Measurements from ENCODE around the gene MS4A8.
"Not testable (repeated sequence)": the region's sequence is repeated elsewhere in the genome, so short reads cannot be mapped to it uniquely, and the experiment has no call there.

- not testable (repeated sequence) for TF ChIP-seq CTCF (IDR thresholded peaks at IDR 0.05 in 2 of 3, conservative IDR thresholded peaks at IDR 0.05 in 1 of 3; ENCODE audit: control insufficient read depth in 2 of 3, extremely low read depth in 1 of 3, insufficient read depth in 1 of 3, low read depth in 3 of 3, low read length in 3 of 3); TCF7 (IDR thresholded peaks at IDR 0.05; ENCODE audit: borderline replicate concordance); PAX8 (IDR thresholded peaks at IDR 0.05); POLR2A (IDR thresholded peaks at IDR 0.05; ENCODE audit: low read depth, low read length); POLR2AphosphoS5 (IDR thresholded peaks at IDR 0.05; ENCODE audit: low read length); RFX5 (IDR thresholded peaks at IDR 0.05; ENCODE audit: low read depth, low read length)
Observed at GRCh38 chr11:60713423-60713822, 14.0 kb downstream of the MS4A8 start.

Data from GM12878 (cell line).